Parathyroid adenoma (tissue), 2 donors: ENCODE data around the gene TRAF3IP3.
"Not testable (repeated sequence)": the region's sequence is repeated elsewhere in the genome, so short reads cannot be mapped to it uniquely, and the experiment has no call there.

Source experiments
- H2AFZ ChIP-seq: fragments of 300-600 bp; sonication (generic); one replicate; pipeline ENCODE4 v1.7.0; 2017; ENCODE audit warnings: antibody characterized with exemption, mild to moderate bottlenecking
- H3K27ac ChIP-seq: fragments of 300-600 bp; sonication (generic); one replicate; pipeline ENCODE4 v1.7.0; 2017
- H3K27me3 ChIP-seq: fragments of 300-600 bp; sonication (generic); one replicate; pipeline ENCODE4 v1.7.0; 2017; ENCODE audit warnings: low read length; ENCODE audit not compliant: control insufficient read depth, insufficient read depth
- H3K36me3 ChIP-seq: fragments of 300-600 bp; sonication (generic); one replicate; pipeline ENCODE4 v1.7.0; 2017; ENCODE audit warnings: low read length; ENCODE audit not compliant: control insufficient read depth, insufficient read depth
- H3K4me1 ChIP-seq: fragments of 300-600 bp; sonication (generic); one replicate; pipeline ENCODE4 v1.7.0; 2017; ENCODE audit warnings: control low read depth
- H3K4me2 ChIP-seq: fragments of 300-600 bp; sonication (generic); one replicate; pipeline ENCODE4 v1.7.0; 2017; ENCODE audit warnings: low read length
- H3K4me3 ChIP-seq: fragments of 300-600 bp; sonication (generic); one replicate; pipeline ENCODE4 v1.7.0; 2017; ENCODE audit warnings: low read depth, low read length
- H3K79me2 ChIP-seq: fragments of 300-600 bp; sonication (generic); one replicate; pipeline ENCODE4 v1.7.0; 2017; ENCODE audit warnings: control low read depth
- H3K9ac ChIP-seq: fragments of 300-600 bp; sonication (generic); one replicate; pipeline ENCODE4 v1.7.0; 2017; ENCODE audit warnings: mild to moderate bottlenecking
- H3K9me3 ChIP-seq: fragments of 300-600 bp; sonication (generic); one replicate; pipeline ENCODE4 v1.7.0; 2017; ENCODE audit warnings: low read length; ENCODE audit not compliant: control insufficient read depth
- TF ChIP-seq, protein P1 (sequence below): fragments of 300-600 bp; sonication (generic); IDR thresholded peaks from one replicate; pipeline ENCODE4 v1.7.0; 2017; ENCODE audit warnings: antibody characterized with exemption, mild to moderate bottlenecking
- donor health status: primary hyperparathyroidism.

Gene TRAF3IP3

DNA sequence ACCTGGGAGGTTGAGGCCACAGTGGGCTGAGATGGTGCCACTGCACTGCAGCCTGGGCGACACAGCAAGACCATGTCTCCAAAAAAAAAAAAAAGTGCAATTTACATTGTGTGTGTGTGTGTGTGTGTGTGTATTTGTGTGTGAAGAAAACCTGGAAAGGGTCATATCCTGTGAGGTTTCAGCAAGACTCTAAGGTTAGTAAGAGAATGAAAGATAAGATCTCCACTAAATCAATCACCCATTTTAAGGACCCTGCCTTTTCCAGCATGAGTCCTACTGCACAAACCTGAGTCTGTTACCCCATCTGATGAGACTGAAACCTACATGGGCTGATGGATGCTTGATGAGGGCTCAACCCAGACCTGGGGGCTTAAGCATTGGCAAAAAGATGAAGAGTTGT is 33.4 kb downstream of the TRAF3IP3 start:
- TF ChIP-seq, protein P1, sequence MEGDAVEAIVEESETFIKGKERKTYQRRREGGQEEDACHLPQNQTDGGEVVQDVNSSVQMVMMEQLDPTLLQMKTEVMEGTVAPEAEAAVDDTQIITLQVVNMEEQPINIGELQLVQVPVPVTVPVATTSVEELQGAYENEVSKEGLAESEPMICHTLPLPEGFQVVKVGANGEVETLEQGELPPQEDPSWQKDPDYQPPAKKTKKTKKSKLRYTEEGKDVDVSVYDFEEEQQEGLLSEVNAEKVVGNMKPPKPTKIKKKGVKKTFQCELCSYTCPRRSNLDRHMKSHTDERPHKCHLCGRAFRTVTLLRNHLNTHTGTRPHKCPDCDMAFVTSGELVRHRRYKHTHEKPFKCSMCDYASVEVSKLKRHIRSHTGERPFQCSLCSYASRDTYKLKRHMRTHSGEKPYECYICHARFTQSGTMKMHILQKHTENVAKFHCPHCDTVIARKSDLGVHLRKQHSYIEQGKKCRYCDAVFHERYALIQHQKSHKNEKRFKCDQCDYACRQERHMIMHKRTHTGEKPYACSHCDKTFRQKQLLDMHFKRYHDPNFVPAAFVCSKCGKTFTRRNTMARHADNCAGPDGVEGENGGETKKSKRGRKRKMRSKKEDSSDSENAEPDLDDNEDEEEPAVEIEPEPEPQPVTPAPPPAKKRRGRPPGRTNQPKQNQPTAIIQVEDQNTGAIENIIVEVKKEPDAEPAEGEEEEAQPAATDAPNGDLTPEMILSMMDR: no peak
- Histone ChIP-seq H2AFZ (no peak overlapping the region), H3K4me3 (no peak overlapping the region), H3K27me3 (no peaks in the 10 kb centered on the region), H3K27ac (no peak overlapping the region), H3K36me3 (no peaks in the 10 kb centered on the region), H3K9me3 (no peaks in the 10 kb centered on the region), H3K9ac (no peak overlapping the region), H3K4me2 (no peak overlapping the region), H3K79me2 (no peaks in the 10 kb centered on the region), H3K4me1 (no peaks in the 10 kb centered on the region)

DNA sequence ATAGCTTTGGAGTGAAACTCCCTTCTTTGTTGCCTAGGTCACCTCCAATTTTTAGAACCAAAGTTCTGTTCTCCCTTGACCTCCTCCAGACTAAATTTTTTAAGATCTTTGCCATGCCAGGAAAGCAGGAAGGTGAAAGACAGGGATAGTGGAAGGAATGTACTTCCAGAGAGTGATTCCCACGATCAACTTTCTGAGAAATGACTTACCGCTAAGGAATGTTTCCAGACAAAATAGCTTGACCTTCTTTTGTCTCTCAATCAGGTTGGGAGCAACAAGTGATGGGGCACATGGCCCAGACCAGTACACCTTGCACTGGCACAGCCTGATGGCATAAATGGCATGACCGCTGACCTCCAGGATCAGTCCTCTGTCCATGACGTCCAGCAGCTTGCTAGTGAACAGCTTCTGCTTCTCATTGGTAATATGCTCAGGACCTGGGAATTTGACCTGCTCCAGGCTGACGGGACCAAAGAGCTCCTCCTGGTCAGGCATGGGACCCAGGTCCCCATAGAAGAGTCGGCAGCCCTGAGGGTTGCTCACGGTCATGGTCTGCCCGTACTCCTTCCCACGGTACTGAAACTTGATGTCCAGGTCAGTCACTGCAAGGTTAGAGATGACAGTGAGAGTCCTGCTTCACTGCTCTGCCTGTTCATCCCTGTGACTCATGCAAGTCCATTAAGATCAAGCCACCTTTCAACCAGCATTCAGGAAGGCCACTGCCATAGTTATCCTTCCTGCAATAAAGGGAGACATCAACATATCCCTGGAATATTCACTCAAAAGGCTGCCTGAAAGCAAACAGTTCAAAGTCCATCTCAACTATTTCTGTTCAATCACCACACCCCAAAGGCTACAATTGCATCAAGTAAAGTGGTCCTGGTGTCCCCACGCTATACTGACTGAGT is 34.7 kb downstream of the TRAF3IP3 start:
- Histone ChIP-seq H3K36me3 (no peaks in the 10 kb centered on the region), H3K9me3 (no peaks in the 10 kb centered on the region), H3K27me3 (no peaks in the 10 kb centered on the region), H3K79me2 (no peaks in the 10 kb centered on the region), H3K4me3 (no peak overlapping the region), H3K4me1 (no peaks in the 10 kb centered on the region), H3K9ac (no peak overlapping the region), H3K4me2 (no peak overlapping the region), H2AFZ (no peak overlapping the region), H3K27ac (no peak overlapping the region)
- TF ChIP-seq, protein P1: no peak

DNA sequence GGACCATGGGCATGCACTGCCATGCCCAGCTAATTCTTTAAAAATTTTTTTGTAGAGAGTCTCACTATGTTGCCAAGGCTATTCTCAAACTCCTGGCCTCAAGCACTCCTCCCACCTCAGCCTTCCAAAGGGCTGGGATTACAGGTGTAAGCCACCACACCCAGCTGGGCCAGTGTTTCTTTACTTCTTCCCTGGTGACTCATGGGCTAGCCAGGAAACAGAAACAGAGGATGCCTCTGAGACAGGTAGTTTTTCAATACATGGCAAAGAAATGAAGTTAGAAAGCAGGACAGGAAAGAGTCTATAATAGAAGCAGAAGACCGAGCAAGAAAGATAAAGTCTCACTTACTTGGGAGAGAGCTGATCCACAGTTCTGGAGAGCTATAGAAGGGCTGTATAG is 36.1 kb downstream of the TRAF3IP3 start:
- Histone ChIP-seq H3K79me2 (no peaks in the 10 kb centered on the region), H3K4me3 (no peak overlapping the region), H2AFZ (no peak overlapping the region), H3K27ac (no peak overlapping the region), H3K4me1 (no peaks in the 10 kb centered on the region), H3K4me2 (no peak overlapping the region), H3K9me3 (no peaks in the 10 kb centered on the region), H3K36me3 (no peaks in the 10 kb centered on the region), H3K27me3 (no peaks in the 10 kb centered on the region), H3K9ac (no peak overlapping the region)
- TF ChIP-seq, protein P1: no peak

DNA sequence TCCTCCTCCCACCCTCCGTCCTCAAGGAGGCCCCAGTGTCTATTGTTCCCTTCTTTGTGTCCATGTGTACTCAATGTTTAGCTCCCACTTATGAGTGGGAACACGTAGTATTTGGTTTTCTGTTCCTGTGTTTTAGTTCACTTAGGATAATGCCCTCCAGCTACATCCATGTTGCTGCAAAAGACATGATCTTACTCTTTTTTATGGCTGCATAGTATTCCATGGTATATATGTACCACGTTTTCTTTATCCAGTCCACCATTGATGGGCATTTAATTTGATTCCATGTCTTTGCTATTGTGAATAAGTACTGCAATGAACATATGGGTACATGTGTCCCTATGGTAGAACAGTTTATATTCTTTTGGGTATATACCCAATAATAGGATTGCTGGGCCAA is 37.9 kb downstream of the TRAF3IP3 start:
- not testable (repeated sequence) for H3K9me3 ChIP-seq, H3K36me3 ChIP-seq, H3K4me3 ChIP-seq, H3K4me1 ChIP-seq, H3K27me3 ChIP-seq, H3K4me2 ChIP-seq, H3K79me2 ChIP-seq, H3K9ac ChIP-seq, H2AFZ ChIP-seq, H3K27ac ChIP-seq

DNA sequence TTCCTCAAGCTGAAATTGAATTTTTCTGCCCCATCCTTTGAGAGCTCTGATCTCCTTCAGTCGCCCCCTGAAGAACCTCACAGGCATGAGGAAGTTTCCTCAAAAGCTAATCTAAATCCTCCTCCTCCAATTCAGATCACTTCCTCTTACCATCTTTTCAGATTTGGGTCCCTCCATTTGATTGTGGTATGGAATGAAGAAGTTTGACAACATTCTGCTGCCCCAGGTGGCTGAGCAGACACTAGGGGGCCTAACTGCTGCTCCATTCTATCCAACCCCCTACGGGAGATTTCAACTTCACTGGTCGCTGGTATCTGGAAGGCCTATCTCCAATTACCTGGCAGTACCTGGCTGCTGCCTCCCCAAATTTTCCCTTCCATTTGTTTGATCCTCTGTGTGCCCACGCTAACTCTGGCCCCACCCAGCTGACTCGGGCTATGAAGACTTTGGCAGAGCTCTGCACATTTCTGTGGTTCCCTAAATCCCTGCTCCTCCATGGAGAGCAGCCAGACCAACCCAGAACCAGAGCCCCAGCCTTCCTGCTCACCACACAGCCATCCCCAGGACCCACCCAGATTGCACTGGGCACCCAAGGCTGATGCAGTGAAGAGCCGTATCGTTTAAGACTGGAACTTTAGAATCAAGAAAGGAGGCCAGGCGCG is 42.3 kb downstream of the TRAF3IP3 start:
- no peaks in the 10 kb centered on the region for H3K9me3 ChIP-seq
- no peak overlapping the region for H3K9ac ChIP-seq
- H3K36me3 ChIP-seq: no peaks in the 10 kb centered on the region
- H3K4me2 ChIP-seq: no peak overlapping the region
- H3K4me1 ChIP-seq: peaks cover 5% of the 10 kb centered on the region
- H3K4me3 ChIP-seq: no peak overlapping the region
- TF ChIP-seq, protein P1: no peak
- no peaks in the 10 kb centered on the region for H3K79me2 ChIP-seq
- no peaks in the 10 kb centered on the region for H3K27me3 ChIP-seq
- H3K27ac ChIP-seq: no peak overlapping the region
- no peak overlapping the region for H2AFZ ChIP-seq
